ENCODE data around the gene CAMK4.

CAMK4 gene

DNA sequence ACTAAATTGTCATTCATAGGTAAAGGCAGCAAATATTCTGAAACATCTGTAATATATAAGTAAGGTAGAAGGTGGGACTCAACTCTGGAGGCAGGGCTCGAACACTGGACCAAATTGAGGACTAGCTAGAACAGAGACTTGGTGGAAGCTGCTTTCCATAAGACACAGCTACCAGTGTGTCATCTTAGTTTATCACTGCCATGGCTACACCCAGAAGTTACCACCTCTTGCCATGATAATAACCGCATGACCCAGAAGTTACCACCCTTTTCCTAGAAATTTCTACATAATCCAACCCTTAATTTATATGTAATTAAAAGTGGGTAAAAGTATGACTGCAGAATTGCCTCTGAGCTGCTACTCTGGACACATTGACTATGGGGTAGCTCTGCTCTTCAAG is 188.4 kb downstream of the CAMK4 start:
- Mint-ChIP-seq H3K4me3 (no peak overlapping the region), H3K4me1 (no peaks in the 10 kb centered on the region), H3K9me3 (peaks cover 5% of the 10 kb centered on the region), H3K27ac (no peak overlapping the region), H3K27me3 (ENCODE audit: low read depth, poor library complexity) (peaks cover 3% of the 10 kb centered on the region), H3K36me3 (ENCODE audit: low read depth) (no peaks in the 10 kb centered on the region)
- TF ChIP-seq, protein P1, sequence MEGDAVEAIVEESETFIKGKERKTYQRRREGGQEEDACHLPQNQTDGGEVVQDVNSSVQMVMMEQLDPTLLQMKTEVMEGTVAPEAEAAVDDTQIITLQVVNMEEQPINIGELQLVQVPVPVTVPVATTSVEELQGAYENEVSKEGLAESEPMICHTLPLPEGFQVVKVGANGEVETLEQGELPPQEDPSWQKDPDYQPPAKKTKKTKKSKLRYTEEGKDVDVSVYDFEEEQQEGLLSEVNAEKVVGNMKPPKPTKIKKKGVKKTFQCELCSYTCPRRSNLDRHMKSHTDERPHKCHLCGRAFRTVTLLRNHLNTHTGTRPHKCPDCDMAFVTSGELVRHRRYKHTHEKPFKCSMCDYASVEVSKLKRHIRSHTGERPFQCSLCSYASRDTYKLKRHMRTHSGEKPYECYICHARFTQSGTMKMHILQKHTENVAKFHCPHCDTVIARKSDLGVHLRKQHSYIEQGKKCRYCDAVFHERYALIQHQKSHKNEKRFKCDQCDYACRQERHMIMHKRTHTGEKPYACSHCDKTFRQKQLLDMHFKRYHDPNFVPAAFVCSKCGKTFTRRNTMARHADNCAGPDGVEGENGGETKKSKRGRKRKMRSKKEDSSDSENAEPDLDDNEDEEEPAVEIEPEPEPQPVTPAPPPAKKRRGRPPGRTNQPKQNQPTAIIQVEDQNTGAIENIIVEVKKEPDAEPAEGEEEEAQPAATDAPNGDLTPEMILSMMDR (IDR thresholded peaks at IDR 0.05): no peak
- no peak for DNase-seq

DNA sequence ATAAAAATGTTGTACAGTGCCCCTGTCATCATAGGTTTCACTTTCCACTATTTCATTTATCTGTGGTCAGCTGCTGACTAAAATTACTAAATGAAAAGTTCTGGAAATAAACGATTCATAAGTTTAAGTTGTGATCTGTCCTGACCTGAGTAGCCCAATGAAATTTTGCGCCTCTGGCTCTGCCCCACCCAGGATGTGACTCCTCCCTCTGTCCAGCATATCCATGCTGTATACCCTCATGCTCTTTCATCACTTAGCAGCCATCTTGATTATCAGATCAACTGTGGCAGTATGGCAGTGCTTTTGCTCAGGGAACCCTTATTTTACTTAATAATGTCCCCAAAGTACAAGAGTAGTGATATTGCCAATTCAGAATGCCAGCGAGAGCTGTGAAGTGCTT is 190.9 kb downstream of the CAMK4 start:
- H3K4me3 Mint-ChIP-seq: no peak overlapping the region

GRCh38 chr5:111422245-111422644 is 198.1 kb downstream of the CAMK4 start:
- H3K27me3 Mint-ChIP-seq (ENCODE audit: low read depth, poor library complexity): no peaks in the 10 kb centered on the region
- H3K36me3 Mint-ChIP-seq (ENCODE audit: low read depth): no peaks in the 10 kb centered on the region
- no peak overlapping the region for H3K4me3 Mint-ChIP-seq
- H3K9me3 Mint-ChIP-seq: peaks cover 5% of the 10 kb centered on the region
- TF ChIP-seq, protein P1 (IDR thresholded peaks at IDR 0.05): no peak
- no peaks in the 10 kb centered on the region for H3K4me1 Mint-ChIP-seq
- DNase-seq: no peak
- no peak overlapping the region for H3K27ac Mint-ChIP-seq

More for the DNA sequence above, 190.9 kb downstream of the CAMK4 start:
- TF ChIP-seq, protein P1 (IDR thresholded peaks at IDR 0.05): no peak
- no peaks in the 10 kb centered on the region for H3K36me3 Mint-ChIP-seq (ENCODE audit: low read depth)
- H3K27me3 Mint-ChIP-seq (ENCODE audit: low read depth, poor library complexity): peaks cover 3% of the 10 kb centered on the region
- DNase-seq: no peak
- H3K9me3 Mint-ChIP-seq: peaks cover 5% of the 10 kb centered on the region
- no peak overlapping the region for H3K27ac Mint-ChIP-seq
- H3K4me1 Mint-ChIP-seq: no peaks in the 10 kb centered on the region

DNA sequence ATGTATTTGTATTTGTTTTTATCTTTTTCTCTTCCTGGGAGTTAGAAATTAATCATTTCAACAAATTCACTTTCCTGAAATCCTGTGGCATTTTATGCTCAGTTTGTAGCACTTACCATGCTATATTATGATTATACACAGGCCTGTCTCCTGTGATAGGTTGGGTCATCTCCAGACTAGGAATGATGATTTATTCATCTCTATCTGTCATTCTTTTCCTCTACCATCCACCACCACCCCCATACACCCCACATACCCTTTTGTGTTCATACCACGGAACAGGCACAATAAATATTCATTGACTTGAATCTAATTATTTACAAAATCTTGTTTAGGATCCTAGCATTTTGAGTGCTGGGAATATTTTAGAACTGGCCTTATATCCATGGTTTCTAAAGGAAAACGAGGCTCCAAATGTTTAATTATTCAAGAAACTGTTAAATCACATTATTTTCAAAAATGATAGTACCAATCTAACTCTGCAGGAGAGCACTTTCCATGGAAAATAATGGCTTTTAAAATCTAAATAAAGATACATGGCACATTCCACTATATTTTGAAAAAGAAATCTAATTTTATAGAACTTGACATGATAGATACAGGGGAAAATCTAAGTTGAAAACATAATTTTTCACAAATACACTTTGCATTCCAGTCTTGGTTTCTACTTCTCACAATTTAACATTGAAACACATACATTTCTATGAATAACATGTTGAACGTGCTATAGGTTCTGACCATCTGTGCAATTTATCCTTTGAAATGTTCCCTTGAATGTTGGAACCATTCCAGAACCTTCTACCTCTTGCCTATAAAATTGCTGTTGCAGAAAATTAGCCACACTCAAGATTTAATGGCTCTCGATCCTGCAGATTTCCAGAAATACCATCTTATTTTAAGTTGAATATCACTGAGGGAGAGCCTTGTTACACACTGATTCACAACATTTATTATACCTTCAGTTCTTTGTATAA is 198.8 kb downstream of the CAMK4 start:
- no peaks in the 10 kb centered on the region for H3K27me3 Mint-ChIP-seq (ENCODE audit: low read depth, poor library complexity)
- no peak overlapping the region for H3K4me3 Mint-ChIP-seq
- TF ChIP-seq, protein P1 (IDR thresholded peaks at IDR 0.05): no peak
- H3K9me3 Mint-ChIP-seq: peaks cover 4% of the 10 kb centered on the region
- no peaks in the 10 kb centered on the region for H3K36me3 Mint-ChIP-seq (ENCODE audit: low read depth)
- H3K4me1 Mint-ChIP-seq: no peaks in the 10 kb centered on the region
- H3K27ac Mint-ChIP-seq: no peak overlapping the region
- DNase-seq: no peak

GRCh38 chr5:111425205-111425604 is 201.0 kb downstream of the CAMK4 start:
- TF ChIP-seq, protein P1 (IDR thresholded peaks at IDR 0.05): no peak
- no peaks in the 10 kb centered on the region for H3K9me3 Mint-ChIP-seq
- H3K27ac Mint-ChIP-seq: no peak overlapping the region
- DNase-seq: no peak
- no peaks in the 10 kb centered on the region for H3K36me3 Mint-ChIP-seq (ENCODE audit: low read depth)
- H3K27me3 Mint-ChIP-seq (ENCODE audit: low read depth, poor library complexity): no peaks in the 10 kb centered on the region
- no peaks in the 10 kb centered on the region for H3K4me1 Mint-ChIP-seq
- H3K4me3 Mint-ChIP-seq: no peak overlapping the region

GRCh38 chr5:111427762-111428161 is 203.6 kb downstream of the CAMK4 start:
- H3K9me3 Mint-ChIP-seq: no peaks in the 10 kb centered on the region
- peaks cover 4% of the 10 kb centered on the region for H3K27me3 Mint-ChIP-seq (ENCODE audit: low read depth, poor library complexity)
- TF ChIP-seq, protein P1 (IDR thresholded peaks at IDR 0.05): no peak
- no peak for DNase-seq
- H3K36me3 Mint-ChIP-seq (ENCODE audit: low read depth): no peaks in the 10 kb centered on the region
- no peak overlapping the region for H3K27ac Mint-ChIP-seq
- H3K4me3 Mint-ChIP-seq: no peak overlapping the region
- H3K4me1 Mint-ChIP-seq: no peaks in the 10 kb centered on the region
